ENCODE measurements around the gene GPR149.
"Not testable (repeated sequence)": the region's sequence is repeated elsewhere in the genome, so short reads cannot be mapped to it uniquely, and the experiment has no call there.

The GPR149 gene

GRCh38 chr3:154430014-154430413, at the start of gene GPR149:
GPR149 (minus strand) TSS chr3:154430190; CDS start chr3:154429615, 575 bp downstream.
- H3K27me3 ChIP-seq (ENCODE audit: insufficient read depth, low read length), result peaks cover 50% of the 10 kb centered on the region
- peaks cover 6% of the 10 kb centered on the region for H3K4me1 ChIP-seq (ENCODE audit: insufficient read depth, low read length)
- no peaks in the 10 kb centered on the region for H3K9me3 ChIP-seq (ENCODE audit: low read length)
- no peak within 1 kb of the TSS for H2AFZ ChIP-seq (ENCODE audit: low read depth, low read length)
- H3K36me3 ChIP-seq (ENCODE audit: insufficient read depth, low read length), result no peaks in the 10 kb centered on the region
- H3K4me3 ChIP-seq (ENCODE audit: low read length), result no peak within 1 kb of the TSS

GRCh38 chr3:154473769-154474168, 43.8 kb upstream of the GPR149 start:
- Histone ChIP-seq H2AFZ (ENCODE audit: low read depth, low read length) (no peak overlapping the region), H3K4me3 (ENCODE audit: low read length) (no peak overlapping the region), H3K4me1 (ENCODE audit: insufficient read depth, low read length) (no peaks in the 10 kb centered on the region), H3K9me3 (ENCODE audit: low read length) (no peaks in the 10 kb centered on the region), H3K27me3 (ENCODE audit: insufficient read depth, low read length) (peaks cover 4% of the 10 kb centered on the region), H3K36me3 (ENCODE audit: insufficient read depth, low read length) (no peaks in the 10 kb centered on the region)

- H3K36me3 ChIP-seq (ENCODE audit: insufficient read depth, low read length), result no peaks in the 10 kb centered on the region
- H3K4me1 ChIP-seq (ENCODE audit: insufficient read depth, low read length), result no peaks in the 10 kb centered on the region
- no peak overlapping the region for H2AFZ ChIP-seq (ENCODE audit: low read depth, low read length)
- H3K27me3 ChIP-seq (ENCODE audit: insufficient read depth, low read length), result no peaks in the 10 kb centered on the region
- no peak overlapping the region for H3K4me3 ChIP-seq (ENCODE audit: low read length)
- no peaks in the 10 kb centered on the region for H3K9me3 ChIP-seq (ENCODE audit: low read length)
Observed at GRCh38 chr3:154469585-154469984, 39.6 kb upstream of the GPR149 start.

- Histone ChIP-seq H3K9me3 (ENCODE audit: low read length) (no peaks in the 10 kb centered on the region), H3K36me3 (ENCODE audit: insufficient read depth, low read length) (no peaks in the 10 kb centered on the region), H2AFZ (ENCODE audit: low read depth, low read length) (no peak overlapping the region), H3K4me1 (ENCODE audit: insufficient read depth, low read length) (no peaks in the 10 kb centered on the region), H3K27me3 (ENCODE audit: insufficient read depth, low read length) (no peaks in the 10 kb centered on the region), H3K4me3 (ENCODE audit: low read length) (no peak overlapping the region)
Observed at GRCh38 chr3:154464440-154465190, 34.6 kb upstream of the GPR149 start.

- no peaks in the 10 kb centered on the region for H3K36me3 ChIP-seq (ENCODE audit: insufficient read depth, low read length)
Observed at GRCh38 chr3:154458560-154458959, 28.6 kb upstream of the GPR149 start.

GRCh38 chr3:154439081-154439480, 9.1 kb upstream of the GPR149 start:
- H3K27me3 ChIP-seq (ENCODE audit: insufficient read depth, low read length); H2AFZ ChIP-seq (ENCODE audit: low read depth, low read length); H3K36me3 ChIP-seq (ENCODE audit: insufficient read depth, low read length); H3K4me1 ChIP-seq (ENCODE audit: insufficient read depth, low read length); H3K4me3 ChIP-seq (ENCODE audit: low read length); H3K9me3 ChIP-seq (ENCODE audit: low read length): not testable (repeated sequence)

More at GRCh38 chr3:154458560-154458959, 28.6 kb upstream of the GPR149 start:
- Histone ChIP-seq H3K9me3 (ENCODE audit: low read length) (no peaks in the 10 kb centered on the region), H3K4me1 (ENCODE audit: insufficient read depth, low read length) (no peaks in the 10 kb centered on the region), H3K4me3 (ENCODE audit: low read length) (no peak overlapping the region), H2AFZ (ENCODE audit: low read depth, low read length) (no peak overlapping the region), H3K27me3 (ENCODE audit: insufficient read depth, low read length) (no peaks in the 10 kb centered on the region)

- H3K27me3 ChIP-seq (ENCODE audit: insufficient read depth, low read length), result peaks cover 47% of the 10 kb centered on the region
- H2AFZ ChIP-seq (ENCODE audit: low read depth, low read length), result no peak overlapping the region
- H3K4me1 ChIP-seq (ENCODE audit: insufficient read depth, low read length), result peaks cover 6% of the 10 kb centered on the region
- H3K4me3 ChIP-seq (ENCODE audit: low read length), result no peak overlapping the region
- H3K36me3 ChIP-seq (ENCODE audit: insufficient read depth, low read length), result no peaks in the 10 kb centered on the region
- H3K9me3 ChIP-seq (ENCODE audit: low read length), result no peaks in the 10 kb centered on the region
Observed at GRCh38 chr3:154431043-154431442, 1.1 kb upstream of the GPR149 start.

GRCh38 chr3:154428286-154429206, 1.4 kb downstream of the GPR149 start:
- H3K27me3 ChIP-seq (ENCODE audit: insufficient read depth, low read length), result peaks cover 50% of the 10 kb centered on the region
- no peaks in the 10 kb centered on the region for H3K36me3 ChIP-seq (ENCODE audit: insufficient read depth, low read length)
- H3K4me1 ChIP-seq (ENCODE audit: insufficient read depth, low read length), result peaks cover 6% of the 10 kb centered on the region
- H2AFZ ChIP-seq (ENCODE audit: low read depth, low read length), result peak overlapping the region; percentile 26
- no peaks in the 10 kb centered on the region for H3K9me3 ChIP-seq (ENCODE audit: low read length)
- peak overlapping the region; percentile 11 for H3K4me3 ChIP-seq (ENCODE audit: low read length)

GRCh38 chr3:154427685-154428285, 2.2 kb downstream of the GPR149 start:
- Histone ChIP-seq H2AFZ (ENCODE audit: low read depth, low read length) (peak overlapping the region; percentile 26), H3K4me3 (ENCODE audit: low read length) (peak overlapping the region; percentile 11), H3K27me3 (ENCODE audit: insufficient read depth, low read length) (peaks cover 50% of the 10 kb centered on the region), H3K4me1 (ENCODE audit: insufficient read depth, low read length) (peaks cover 6% of the 10 kb centered on the region), H3K36me3 (ENCODE audit: insufficient read depth, low read length) (no peaks in the 10 kb centered on the region), H3K9me3 (ENCODE audit: low read length) (no peaks in the 10 kb centered on the region)

GRCh38 chr3:154422694-154423093, 7.3 kb downstream of the GPR149 start:
- no peaks in the 10 kb centered on the region for H3K9me3 ChIP-seq (ENCODE audit: low read length)
- no peak overlapping the region for H2AFZ ChIP-seq (ENCODE audit: low read depth, low read length)
- H3K4me1 ChIP-seq (ENCODE audit: insufficient read depth, low read length), result no peaks in the 10 kb centered on the region
- peaks cover 18% of the 10 kb centered on the region for H3K27me3 ChIP-seq (ENCODE audit: insufficient read depth, low read length)
- H3K36me3 ChIP-seq (ENCODE audit: insufficient read depth, low read length), result no peaks in the 10 kb centered on the region
- no peak overlapping the region for H3K4me3 ChIP-seq (ENCODE audit: low read length)

GRCh38 chr3:154421083-154421482, 8.9 kb downstream of the GPR149 start:
- no peaks in the 10 kb centered on the region for H3K9me3 ChIP-seq (ENCODE audit: low read length)
- no peak overlapping the region for H3K4me3 ChIP-seq (ENCODE audit: low read length)
- no peaks in the 10 kb centered on the region for H3K4me1 ChIP-seq (ENCODE audit: insufficient read depth, low read length)

GRCh38 chr3:154398084-154398967, 31.7 kb downstream of the GPR149 start:
- H3K27me3 ChIP-seq (ENCODE audit: insufficient read depth, low read length), result no peaks in the 10 kb centered on the region
- H3K9me3 ChIP-seq (ENCODE audit: low read length), result no peaks in the 10 kb centered on the region
- H3K36me3 ChIP-seq (ENCODE audit: insufficient read depth, low read length), result no peaks in the 10 kb centered on the region
- H2AFZ ChIP-seq (ENCODE audit: low read depth, low read length), result no peak overlapping the region
- H3K4me3 ChIP-seq (ENCODE audit: low read length), result no peak overlapping the region
- no peaks in the 10 kb centered on the region for H3K4me1 ChIP-seq (ENCODE audit: insufficient read depth, low read length)

More at GRCh38 chr3:154421083-154421482, 8.9 kb downstream of the GPR149 start:
- Histone ChIP-seq H3K27me3 (ENCODE audit: insufficient read depth, low read length) (peaks cover 3% of the 10 kb centered on the region), H3K36me3 (ENCODE audit: insufficient read depth, low read length) (no peaks in the 10 kb centered on the region), H2AFZ (ENCODE audit: low read depth, low read length) (no peak overlapping the region)

Data from neuron (in vitro differentiated cells).